ENCODE data around the gene OASL. TPM values are rescaled to one million over a fixed set of nuclear protein-coding genes. Genes with fewer than 3 reads are reported as not detected.

The OASL gene
- polyA plus RNA-seq, 2 of the 4 experiments (the other 2 are of a cell fraction) = 0.81 to 0.94 TPM

- ATAC-seq (no peak), DNase-seq (ENCODE audit: low read depth in 1 of 2, low spot score in 1 of 2) (no peak), FAIRE-seq (no peak)
- Histone ChIP-seq H3K4me3 (no peak overlapping the region), H3K27ac (no peak overlapping the region), H3K9me3 (no peaks in the 10 kb centered on the region), H3K4me2 (no peak overlapping the region), H3K4me1 (no peaks in the 10 kb centered on the region)
- POLR2A ChIA-PET = interaction anchor here (0.6 kb wide), 1 partner anchor 9 kb away, joined by 3 read pairs; no protein-coding TSS in a partner anchor
- TF ChIP-seq CBX2 (IDR thresholded peaks at IDR 0.05; ENCODE audit: borderline replicate concordance, low read depth) = no peak
- TF ChIP-seq CHD4 (IDR thresholded peaks at IDR 0.05; ENCODE audit: borderline replicate concordance) = no peak
- TF ChIP-seq NR3C1 (IDR thresholded peaks at IDR 0.05) = no peak
- TF ChIP-seq CBX8 (IDR thresholded peaks at IDR 0.05) = no peak
- no peak for TF ChIP-seq ZFP36 (IDR thresholded peaks at IDR 0.05; ENCODE audit: borderline replicate concordance, partially characterized antibody)
- TF ChIP-seq ZNF302 (CRISPR knock-in tag; IDR thresholded peaks at IDR 0.05) = no peak
- no peak for TF ChIP-seq NFE2L2 (conservative IDR thresholded peaks at IDR 0.05; ENCODE audit: low read length)
- CTCF ChIA-PET = interaction anchor here (0.6 to 6.1 kb wide), 5 partner anchors 10 to 408 kb away, joined by 3 to 27 read pairs (median 8); no protein-coding TSS in a partner anchor
Observed at GRCh38 chr12:120991965-120992364, 47.1 kb downstream of the OASL start.

GRCh38 chr12:120990487-120991055 is 48.5 kb downstream of the OASL start:
- CTCF ChIA-PET = interaction anchor here (0.7 to 6.1 kb wide), 4 partner anchors 15 to 786 kb away, joined by 3 to 27 read pairs (median 10); no protein-coding TSS in a partner anchor
- peaks cover 12% of the 10 kb centered on the region; the same call in 2 of the 3 replicates for H3K4me1 ChIP-seq
- TF ChIP-seq MAFK (IDR thresholded peaks at IDR 0.05; ENCODE audit: partially characterized antibody) (no peak), ATOH8 (CRISPR knock-in tag; IDR thresholded peaks at IDR 0.05; ENCODE audit: low read depth) (no peak), ZC3H11A (IDR thresholded peaks at IDR 0.05) (no peak)

GRCh38 chr12:120989687-120990086 is 49.4 kb downstream of the OASL start:
- H3K4me1 ChIP-seq = peaks cover 21% of the 10 kb centered on the region
- H3K27ac ChIP-seq = no peak overlapping the region
- POLR2A ChIA-PET = no interaction called here
- no peak overlapping the region for H3K4me3 ChIP-seq
- ATAC-seq = no peak
- no peak for FAIRE-seq
- CTCF ChIA-PET = interaction anchor here (6.1 kb wide), 1 partner anchor 16 kb away, joined by 27 read pairs; no protein-coding TSS in a partner anchor
- WGBS (ENCODE audit: missing lambda C conversion rate) = 88% methylated on average over 3 of the region's 3 CpGs
- H3K4me2 ChIP-seq = no peak overlapping the region
- TF ChIP-seq EHF (CRISPR knock-in tag; IDR thresholded peaks at IDR 0.05) (no peak), KDM1A (IDR thresholded peaks at IDR 0.05; ENCODE audit: low read depth) (peak; percentile 47; the same call in 1 of the 2 replicates)
- H3K9me3 ChIP-seq = no peaks in the 10 kb centered on the region
- no peak for DNase-seq (ENCODE audit: low read depth in 1 of 2, low spot score in 1 of 2)

More at GRCh38 chr12:120990487-120991055, 48.5 kb downstream of the OASL start:
- POLR2A ChIA-PET = no interaction called here
- 86% methylated on average over 2 of the region's 2 CpGs for WGBS (ENCODE audit: missing lambda C conversion rate)
- DNase-seq (ENCODE audit: low read depth in 1 of 2, low spot score in 1 of 2) (no peak), ATAC-seq (no peak), FAIRE-seq (no peak)
- Histone ChIP-seq H3K4me3 (no peak overlapping the region), H3K27ac (no peak overlapping the region), H3K4me2 (no peak overlapping the region), H3K9me3 (no peaks in the 10 kb centered on the region)

GRCh38 chr12:120988658-120989057 is 50.4 kb downstream of the OASL start:
- no peak for FAIRE-seq
- DNase-seq (ENCODE audit: low read depth in 1 of 2, low spot score in 1 of 2) = no peak
- no peak overlapping the region for H3K4me3 ChIP-seq
- peaks cover 31% of the 10 kb centered on the region for H3K4me1 ChIP-seq
- TF ChIP-seq FOSL2 (IDR thresholded peaks at IDR 0.05) (no peak), FOSL2 (CRISPR knock-in tag; IDR thresholded peaks at IDR 0.05) (no peak), ZNF302 (CRISPR knock-in tag; IDR thresholded peaks at IDR 0.05) (no peak), CHD2 (IDR thresholded peaks at IDR 0.05; ENCODE audit: low read length, partially characterized antibody) (no peak), RARB (CRISPR knock-in tag; IDR thresholded peaks at IDR 0.05) (no peak), ZFP36 (IDR thresholded peaks at IDR 0.05; ENCODE audit: borderline replicate concordance, partially characterized antibody) (no peak), KDM5A (IDR thresholded peaks at IDR 0.05) (no peak), CEBPB (IDR thresholded peaks at IDR 0.05) (no peak), JUN (IDR thresholded peaks at IDR 0.05) (no peak), CBX2 (IDR thresholded peaks at IDR 0.05; ENCODE audit: borderline replicate concordance, low read depth) (no peak), FOSB (CRISPR knock-in tag; IDR thresholded peaks at IDR 0.05) (no peak)
- no peak for ATAC-seq
- no peaks in the 10 kb centered on the region for H3K9me3 ChIP-seq
- no peak overlapping the region for H3K4me2 ChIP-seq
- ChIA-PET POLR2A (no interaction called here), CTCF (interaction anchor here (6.1 kb wide), 1 partner anchor 17 kb away, joined by 27 read pairs; no protein-coding TSS in a partner anchor)
- no peak overlapping the region for H3K27ac ChIP-seq
- WGBS (ENCODE audit: missing lambda C conversion rate) = 92% methylated on average over 17 of the region's 17 CpGs
